ENCODE measurements around the gene CD2.

GRCh38 chr1:116733476-116734365, 20.5 kb upstream of the CD2 start:
- TF ChIP-seq, protein P1, sequence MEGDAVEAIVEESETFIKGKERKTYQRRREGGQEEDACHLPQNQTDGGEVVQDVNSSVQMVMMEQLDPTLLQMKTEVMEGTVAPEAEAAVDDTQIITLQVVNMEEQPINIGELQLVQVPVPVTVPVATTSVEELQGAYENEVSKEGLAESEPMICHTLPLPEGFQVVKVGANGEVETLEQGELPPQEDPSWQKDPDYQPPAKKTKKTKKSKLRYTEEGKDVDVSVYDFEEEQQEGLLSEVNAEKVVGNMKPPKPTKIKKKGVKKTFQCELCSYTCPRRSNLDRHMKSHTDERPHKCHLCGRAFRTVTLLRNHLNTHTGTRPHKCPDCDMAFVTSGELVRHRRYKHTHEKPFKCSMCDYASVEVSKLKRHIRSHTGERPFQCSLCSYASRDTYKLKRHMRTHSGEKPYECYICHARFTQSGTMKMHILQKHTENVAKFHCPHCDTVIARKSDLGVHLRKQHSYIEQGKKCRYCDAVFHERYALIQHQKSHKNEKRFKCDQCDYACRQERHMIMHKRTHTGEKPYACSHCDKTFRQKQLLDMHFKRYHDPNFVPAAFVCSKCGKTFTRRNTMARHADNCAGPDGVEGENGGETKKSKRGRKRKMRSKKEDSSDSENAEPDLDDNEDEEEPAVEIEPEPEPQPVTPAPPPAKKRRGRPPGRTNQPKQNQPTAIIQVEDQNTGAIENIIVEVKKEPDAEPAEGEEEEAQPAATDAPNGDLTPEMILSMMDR (conservative IDR thresholded peaks at IDR 0.05 in 1 of 2, IDR thresholded peaks at IDR 0.05 in 1 of 2; ENCODE audit: low read depth in 1 of 2, low read length in 2 of 2), result no peak
- TF ChIP-seq EZH2 (IDR thresholded peaks at IDR 0.05; ENCODE audit: low read length, missing control alignments), result no peak

All from fibroblast of lung (primary cell).